ENCODE measurements around the gene TMEM258.

TMEM258 gene

GRCh38 chr11:61771985-61772455, 20.4 kb downstream of the TMEM258 start:
- TF ChIP-seq, protein P1, sequence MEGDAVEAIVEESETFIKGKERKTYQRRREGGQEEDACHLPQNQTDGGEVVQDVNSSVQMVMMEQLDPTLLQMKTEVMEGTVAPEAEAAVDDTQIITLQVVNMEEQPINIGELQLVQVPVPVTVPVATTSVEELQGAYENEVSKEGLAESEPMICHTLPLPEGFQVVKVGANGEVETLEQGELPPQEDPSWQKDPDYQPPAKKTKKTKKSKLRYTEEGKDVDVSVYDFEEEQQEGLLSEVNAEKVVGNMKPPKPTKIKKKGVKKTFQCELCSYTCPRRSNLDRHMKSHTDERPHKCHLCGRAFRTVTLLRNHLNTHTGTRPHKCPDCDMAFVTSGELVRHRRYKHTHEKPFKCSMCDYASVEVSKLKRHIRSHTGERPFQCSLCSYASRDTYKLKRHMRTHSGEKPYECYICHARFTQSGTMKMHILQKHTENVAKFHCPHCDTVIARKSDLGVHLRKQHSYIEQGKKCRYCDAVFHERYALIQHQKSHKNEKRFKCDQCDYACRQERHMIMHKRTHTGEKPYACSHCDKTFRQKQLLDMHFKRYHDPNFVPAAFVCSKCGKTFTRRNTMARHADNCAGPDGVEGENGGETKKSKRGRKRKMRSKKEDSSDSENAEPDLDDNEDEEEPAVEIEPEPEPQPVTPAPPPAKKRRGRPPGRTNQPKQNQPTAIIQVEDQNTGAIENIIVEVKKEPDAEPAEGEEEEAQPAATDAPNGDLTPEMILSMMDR (conservative IDR thresholded peaks at IDR 0.05) = no peak
- no peak overlapping the region for H3K27ac ChIP-seq

DNA sequence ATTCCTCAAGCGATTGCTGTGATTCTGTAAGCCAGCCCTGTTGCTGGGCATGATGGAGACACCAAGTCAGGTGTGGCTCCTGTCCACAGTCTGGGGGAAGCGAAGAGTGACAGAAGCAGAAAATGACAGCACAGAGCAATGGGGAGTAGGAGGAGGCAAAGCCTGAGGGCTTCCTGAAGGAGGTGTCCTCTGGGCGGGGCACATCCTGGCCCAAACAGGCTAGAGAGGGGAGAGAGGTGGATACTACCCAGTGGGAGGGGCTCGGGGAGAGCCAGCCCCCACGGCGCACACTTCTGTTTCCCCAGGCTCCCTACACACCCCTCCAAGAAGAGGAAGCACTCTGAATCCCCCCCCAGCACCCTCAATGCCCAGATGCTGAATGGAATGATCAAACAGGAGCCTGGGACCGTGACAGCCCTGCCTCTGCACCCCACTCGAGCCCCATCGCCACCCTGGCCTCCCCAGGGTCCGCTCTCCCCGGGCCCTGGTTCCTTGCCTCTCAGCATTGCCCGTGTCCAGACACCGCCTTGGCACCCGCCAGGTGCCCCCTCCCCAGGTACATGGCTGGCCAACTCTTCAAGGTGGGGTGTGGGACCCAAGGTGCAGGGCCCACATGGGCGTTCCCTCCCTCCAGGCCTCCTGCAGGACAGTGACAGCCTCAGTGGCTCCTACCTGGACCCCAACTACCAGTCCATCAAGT, 21.1 kb downstream of the TMEM258 start:
- TF ChIP-seq, protein P1 (conservative IDR thresholded peaks at IDR 0.05) = no peak
- H3K27ac ChIP-seq = no peak overlapping the region

DNA sequence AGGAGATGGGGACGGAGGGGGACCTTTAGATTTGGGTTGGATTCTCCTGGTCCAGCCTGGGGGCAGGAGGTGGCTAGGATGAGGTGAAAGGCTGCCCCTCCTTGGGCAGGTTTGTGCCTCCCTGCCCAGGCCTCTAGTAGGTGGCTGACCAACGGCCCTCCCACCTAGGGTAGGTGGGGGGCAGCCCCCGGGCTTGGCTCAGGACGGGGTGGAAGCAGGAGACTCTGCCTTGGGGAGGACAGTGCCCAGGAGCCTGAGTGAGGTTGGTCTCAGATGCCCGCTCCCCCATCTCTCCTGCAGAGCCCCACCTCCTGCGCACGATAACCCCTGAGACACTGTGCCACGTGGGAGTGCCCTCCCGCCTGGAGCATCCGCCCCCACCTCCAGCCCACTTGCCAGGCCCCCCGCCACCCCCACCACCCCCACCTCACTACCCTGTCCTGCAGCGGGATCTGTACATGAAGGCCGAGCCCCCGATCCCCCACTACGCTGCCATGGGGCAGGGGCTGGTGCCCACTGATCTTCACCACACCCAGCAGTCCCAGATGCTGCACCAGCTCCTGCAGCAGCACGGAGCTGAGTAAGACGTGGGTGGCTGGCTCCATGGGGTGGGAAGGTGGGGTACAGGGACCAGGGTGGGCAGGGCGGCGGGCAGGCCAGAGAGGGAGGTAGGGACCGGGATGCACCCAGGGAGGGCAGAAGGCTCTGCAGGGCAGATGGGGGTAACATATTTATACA, 22.3 kb downstream of the TMEM258 start:
- TF ChIP-seq, protein P1 (conservative IDR thresholded peaks at IDR 0.05) = no peak
- H3K27ac ChIP-seq = no peak overlapping the region

DNA sequence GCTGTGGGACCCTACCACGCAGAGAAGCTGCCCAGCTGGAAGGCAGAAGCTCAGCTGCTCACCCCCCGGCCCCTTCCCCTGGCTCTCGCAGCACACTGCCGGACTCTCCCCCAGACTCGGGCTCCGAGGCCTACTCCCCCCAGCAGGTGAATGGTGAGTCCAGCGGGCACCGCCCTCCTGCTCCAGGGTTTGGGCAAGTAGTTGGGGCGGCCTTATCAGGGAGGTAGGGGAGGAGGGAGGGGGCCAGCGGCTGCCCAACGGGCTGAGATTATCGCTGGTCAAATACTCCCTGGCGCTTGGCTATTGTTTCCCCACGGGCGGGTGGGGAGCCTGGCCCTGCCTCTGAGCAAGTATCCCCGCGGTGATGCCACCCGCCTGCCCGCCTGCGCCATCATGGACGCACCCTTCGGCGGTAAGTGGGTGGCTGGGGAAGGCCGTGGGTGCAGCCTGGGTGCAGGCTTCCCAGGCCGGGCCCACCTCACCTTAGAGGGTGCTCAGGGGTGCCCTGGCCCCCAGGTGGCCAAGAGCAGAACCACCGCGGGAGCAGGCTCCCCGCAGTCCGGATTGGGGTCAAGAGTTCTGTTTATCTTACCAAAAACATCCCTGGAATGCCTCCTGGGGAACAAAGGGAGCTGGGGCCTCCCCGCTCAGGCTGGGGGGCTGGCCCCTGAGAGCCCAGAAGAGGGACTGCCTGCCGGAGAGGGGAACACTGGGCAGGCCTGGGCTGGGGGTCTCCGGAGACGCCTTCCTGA, 23.1 kb downstream of the TMEM258 start:
- TF ChIP-seq, protein P1 (conservative IDR thresholded peaks at IDR 0.05) = no peak
- H3K27ac ChIP-seq = no peak overlapping the region

- TF ChIP-seq, protein P1 (conservative IDR thresholded peaks at IDR 0.05) = no peak
- H3K27ac ChIP-seq = no peak overlapping the region
Measured at GRCh38 chr11:61768376-61769076, 23.9 kb downstream of the TMEM258 start.

DNA sequence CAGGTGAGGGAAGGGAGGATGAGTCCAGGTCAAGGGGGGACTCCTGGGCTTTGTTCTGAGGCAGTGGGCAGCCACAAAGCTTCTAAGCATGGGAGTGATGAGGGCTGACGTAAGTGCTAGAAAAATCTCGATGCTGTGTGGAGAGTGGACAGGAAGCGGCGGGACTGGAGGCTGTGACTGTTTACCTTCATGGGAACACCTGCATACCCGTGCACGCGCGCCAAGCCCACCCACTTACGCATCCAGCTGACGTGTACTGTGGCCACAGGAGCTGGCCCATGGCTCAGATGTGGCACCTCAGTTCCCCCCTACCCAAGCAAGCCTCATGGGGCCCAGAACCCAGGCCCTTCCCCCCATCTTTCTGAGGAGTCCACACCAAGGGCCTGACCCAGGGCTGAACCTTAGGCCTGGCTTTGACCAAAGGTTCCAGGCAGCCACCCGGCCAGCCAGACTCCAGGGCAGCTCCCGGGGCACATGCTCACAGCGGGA, 26.0 kb downstream of the TMEM258 start:
- TF ChIP-seq, protein P1 (conservative IDR thresholded peaks at IDR 0.05) = no peak
- H3K27ac ChIP-seq = no peak overlapping the region

All from VCaP (cell line).